ACC112 (cell line): Measurements from ENCODE around the gene LRRC17.
"Not testable (repeated sequence)": the region's sequence is repeated elsewhere in the genome, so short reads cannot be mapped to it uniquely, and the experiment has no call there.

Experiments
- H2AFZ ChIP-seq: fragments of 200-600 bp; sonication (generic); one replicate; pipeline ENCODE4 v1.6.0; 2017; ENCODE audit warnings: antibody characterized with exemption, low read length; ENCODE audit not compliant: unreplicated experiment
- H3K27ac ChIP-seq: fragments of 200-600 bp; sonication (generic); 2 replicates; pipeline ENCODE4 v1.5.1; 2014; ENCODE audit warnings: low read depth, mild to moderate bottlenecking, antibody characterized with exemption, low read length, moderate library complexity
- H3K27me3 ChIP-seq: fragments of 200-600 bp; sonication (generic); 2 replicates; pipeline ENCODE4 v1.6.1; 2014; ENCODE audit warnings: mild to moderate bottlenecking, antibody characterized with exemption, low read length, moderate library complexity, mixed read lengths; ENCODE audit not compliant: insufficient read depth
- H3K36me3 ChIP-seq: fragments of 200-600 bp; sonication (generic); 2 replicates; pipeline ENCODE4 v1.6.1; 2016; ENCODE audit warnings: mild to moderate bottlenecking, antibody characterized with exemption, low read length, moderate library complexity, mixed read lengths; ENCODE audit not compliant: insufficient read depth
- H3K4me1 ChIP-seq: fragments of 200-600 bp; sonication (generic); one replicate; pipeline ENCODE4 v1.6.1; 2016; ENCODE audit warnings: low read length, mixed read lengths; ENCODE audit not compliant: insufficient read depth, unreplicated experiment, control insufficient read depth
- H3K4me3 ChIP-seq: fragments of 200-600 bp; sonication (generic); 2 replicates; pipeline ENCODE4 v1.5.1; 2014; ENCODE audit warnings: mild to moderate bottlenecking, low read depth, low read length
- H3K79me2 ChIP-seq: fragments of 200-600 bp; sonication (generic); one replicate; pipeline ENCODE4 v1.6.0; 2016; ENCODE audit warnings: low read length; ENCODE audit not compliant: control insufficient read depth, unreplicated experiment, insufficient read depth

Gene LRRC17

GRCh38 chr7:102898532-102898859 lies 14.3 kb upstream of the LRRC17 start:
- Histone ChIP-seq H3K27ac (no peak overlapping the region), H3K79me2 (no peaks in the 10 kb centered on the region), H3K4me3 (no peak overlapping the region), H3K36me3 (no peaks in the 10 kb centered on the region), H3K4me1 (peaks cover 25% of the 10 kb centered on the region), H2AFZ (no peak overlapping the region), H3K27me3 (no peaks in the 10 kb centered on the region)

- not testable (repeated sequence) for H3K36me3 ChIP-seq, H3K79me2 ChIP-seq, H3K27ac ChIP-seq, H3K4me3 ChIP-seq, H3K27me3 ChIP-seq, H2AFZ ChIP-seq, H3K4me1 ChIP-seq
These were observed 10.7 kb upstream of the LRRC17 start for GRCh38 chr7:102902052-102902451.

- not testable (repeated sequence) for H3K36me3 ChIP-seq, H3K27ac ChIP-seq, H3K4me1 ChIP-seq, H3K79me2 ChIP-seq, H3K27me3 ChIP-seq, H2AFZ ChIP-seq, H3K4me3 ChIP-seq
These were observed 9.2 kb upstream of the LRRC17 start for GRCh38 chr7:102903576-102903975.

GRCh38 chr7:102908676-102909075 lies 4.1 kb upstream of the LRRC17 start:
- Histone ChIP-seq H3K4me3 (no peak overlapping the region), H3K79me2 (no peaks in the 10 kb centered on the region), H3K27me3 (no peaks in the 10 kb centered on the region), H2AFZ (no peak overlapping the region), H3K4me1 (no peaks in the 10 kb centered on the region), H3K36me3 (no peaks in the 10 kb centered on the region; the same call in 1 of the 2 replicates), H3K27ac (no peak overlapping the region)

- Histone ChIP-seq H3K36me3 (no peaks in the 10 kb centered on the region), H3K79me2 (peaks cover 2% of the 10 kb centered on the region), H3K27ac (peak overlapping the region; percentile 64), H3K4me1 (peaks cover 32% of the 10 kb centered on the region), H3K27me3 (no peaks in the 10 kb centered on the region), H3K4me3 (peak overlapping the region; percentile 83), H2AFZ (no peak overlapping the region)
These were observed 1.0 kb downstream of the LRRC17 start for GRCh38 chr7:102913826-102914225.

GRCh38 chr7:102914585-102914984 lies 1.8 kb downstream of the LRRC17 start:
- Histone ChIP-seq H3K27me3 (no peaks in the 10 kb centered on the region), H3K4me1 (peaks cover 36% of the 10 kb centered on the region), H3K36me3 (no peaks in the 10 kb centered on the region), H3K27ac (peak overlapping the region; percentile 64), H2AFZ (no peak overlapping the region), H3K79me2 (peaks cover 6% of the 10 kb centered on the region), H3K4me3 (peak overlapping the region; percentile 83)

GRCh38 chr7:102916426-102916825 lies 3.6 kb downstream of the LRRC17 start:
- Histone ChIP-seq H2AFZ (no peak overlapping the region), H3K4me3 (no peak overlapping the region; the same call in 1 of the 2 replicates), H3K79me2 (peaks cover 6% of the 10 kb centered on the region), H3K27me3 (no peaks in the 10 kb centered on the region), H3K27ac (peak overlapping the region; percentile 61), H3K4me1 (peaks cover 36% of the 10 kb centered on the region), H3K36me3 (no peaks in the 10 kb centered on the region)

- Histone ChIP-seq H3K4me1 (peaks cover 36% of the 10 kb centered on the region), H3K4me3 (no peak overlapping the region; the same call in 1 of the 2 replicates)
These were observed 4.1 kb downstream of the LRRC17 start for GRCh38 chr7:102916881-102917280.

GRCh38 chr7:102917436-102918353 lies 4.9 kb downstream of the LRRC17 start:
- Histone ChIP-seq H2AFZ (no peak overlapping the region), H3K79me2 (peaks cover 6% of the 10 kb centered on the region), H3K4me3 (no peak overlapping the region), H3K27me3 (no peaks in the 10 kb centered on the region), H3K27ac (no peak overlapping the region), H3K36me3 (no peaks in the 10 kb centered on the region), H3K4me1 (peaks cover 36% of the 10 kb centered on the region)

More at GRCh38 chr7:102916881-102917280, 4.1 kb downstream of the LRRC17 start:
- peaks cover 6% of the 10 kb centered on the region for H3K79me2 ChIP-seq
- H3K27ac ChIP-seq, result peak overlapping the region; percentile 61
- no peaks in the 10 kb centered on the region for H3K36me3 ChIP-seq
- H3K27me3 ChIP-seq, result no peaks in the 10 kb centered on the region
- H2AFZ ChIP-seq, result no peak overlapping the region

GRCh38 chr7:102918845-102919244 lies 6.0 kb downstream of the LRRC17 start:
- Histone ChIP-seq H3K4me1 (peaks cover 36% of the 10 kb centered on the region), H3K36me3 (no peaks in the 10 kb centered on the region), H3K79me2 (peaks cover 6% of the 10 kb centered on the region), H3K27ac (no peak overlapping the region), H2AFZ (no peak overlapping the region), H3K4me3 (no peak overlapping the region), H3K27me3 (no peaks in the 10 kb centered on the region)
